ENCODE measurements around the gene ZDHHC11. TPM values are rescaled to one million over a fixed set of nuclear protein-coding genes. Genes with fewer than 3 reads are reported as not detected.

ZDHHC11 gene
- total RNA-seq, 1 experiment from 2014 or later = 3.6 TPM

DNA sequence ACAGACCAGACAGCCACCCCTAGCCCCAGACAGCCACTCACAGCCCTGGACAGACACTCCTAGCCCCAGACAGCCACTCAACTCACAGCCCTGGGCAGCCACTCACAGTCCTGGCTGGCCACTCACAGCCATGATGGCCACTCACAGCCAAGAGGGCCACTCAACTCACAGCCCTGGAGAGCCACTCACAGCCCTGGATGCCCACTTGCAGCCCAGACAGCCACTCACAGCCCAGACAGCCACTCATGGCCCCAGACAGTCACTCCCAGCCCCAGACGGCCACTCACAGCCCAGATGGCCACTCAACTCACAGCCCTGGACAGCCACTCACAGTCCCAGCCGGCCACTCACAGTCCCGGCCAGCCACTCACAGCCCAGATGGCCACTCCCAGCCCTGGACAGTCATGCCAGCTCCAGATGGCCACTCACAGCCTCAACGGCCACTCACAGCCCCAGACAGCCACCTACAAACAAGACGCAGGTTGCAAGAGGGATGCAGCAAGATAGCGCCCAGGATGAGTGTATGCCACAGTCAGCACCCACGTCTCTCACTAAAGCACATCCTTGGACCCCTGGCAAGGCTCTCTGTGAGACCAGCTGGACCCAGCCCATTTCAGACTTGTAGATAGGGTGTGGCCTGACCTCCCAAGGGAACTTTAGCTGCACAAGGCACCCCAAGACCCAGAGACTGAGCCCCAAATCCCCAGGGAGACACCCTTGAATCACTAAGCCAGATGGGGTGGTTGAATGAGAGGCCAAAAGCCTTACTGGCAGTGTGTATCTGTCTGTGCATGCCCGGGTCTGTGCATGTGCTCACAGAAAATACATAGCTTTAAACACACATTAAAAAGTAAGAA lies 88.7 kb downstream of the ZDHHC11 start:
- Mint-ChIP-seq H3K36me3 (ENCODE audit: insufficient read depth, unreplicated experiment) (no peaks in the 10 kb centered on the region), H3K27me3 (ENCODE audit: insufficient read depth, unreplicated experiment) (peaks cover 4% of the 10 kb centered on the region), H3K9me3 (ENCODE audit: unreplicated experiment) (no peaks in the 10 kb centered on the region), H3K4me3 (ENCODE audit: unreplicated experiment) (no peak overlapping the region), H3K27ac (ENCODE audit: unreplicated experiment) (no peak overlapping the region), H3K4me1 (ENCODE audit: low read depth, unreplicated experiment) (peaks cover 10% of the 10 kb centered on the region)
- no peaks in the 10 kb centered on the region for H3K36me3 ChIP-seq (ENCODE audit: control insufficient read depth, insufficient read depth, low read length)
- no peak for DNase-seq
- H3K4me3 ChIP-seq (ENCODE audit: low read depth, low read length) = no peak overlapping the region
- peaks cover 6% of the 10 kb centered on the region; the same call in 1 of the 2 replicates for H3K4me1 ChIP-seq
- H3K9me3 ChIP-seq = peaks cover 5% of the 10 kb centered on the region; the same call in 1 of the 2 replicates
- intact Hi-C loops (cut with micrococcal nuclease; ENCODE audit: unreplicated experiment) = no loop called here
- ChIA-PET POLR2A (no interaction called here), CTCF (no interaction called here)
- BruUV-seq (replicated peaks) = no TSS peak
- TF ChIP-seq, protein P1, sequence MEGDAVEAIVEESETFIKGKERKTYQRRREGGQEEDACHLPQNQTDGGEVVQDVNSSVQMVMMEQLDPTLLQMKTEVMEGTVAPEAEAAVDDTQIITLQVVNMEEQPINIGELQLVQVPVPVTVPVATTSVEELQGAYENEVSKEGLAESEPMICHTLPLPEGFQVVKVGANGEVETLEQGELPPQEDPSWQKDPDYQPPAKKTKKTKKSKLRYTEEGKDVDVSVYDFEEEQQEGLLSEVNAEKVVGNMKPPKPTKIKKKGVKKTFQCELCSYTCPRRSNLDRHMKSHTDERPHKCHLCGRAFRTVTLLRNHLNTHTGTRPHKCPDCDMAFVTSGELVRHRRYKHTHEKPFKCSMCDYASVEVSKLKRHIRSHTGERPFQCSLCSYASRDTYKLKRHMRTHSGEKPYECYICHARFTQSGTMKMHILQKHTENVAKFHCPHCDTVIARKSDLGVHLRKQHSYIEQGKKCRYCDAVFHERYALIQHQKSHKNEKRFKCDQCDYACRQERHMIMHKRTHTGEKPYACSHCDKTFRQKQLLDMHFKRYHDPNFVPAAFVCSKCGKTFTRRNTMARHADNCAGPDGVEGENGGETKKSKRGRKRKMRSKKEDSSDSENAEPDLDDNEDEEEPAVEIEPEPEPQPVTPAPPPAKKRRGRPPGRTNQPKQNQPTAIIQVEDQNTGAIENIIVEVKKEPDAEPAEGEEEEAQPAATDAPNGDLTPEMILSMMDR (IDR thresholded peaks at IDR 0.05; ENCODE audit: insufficient read depth in 1 of 2, low read depth in 1 of 2, low read length in 1 of 2, severe bottlenecking in 1 of 2, unreplicated experiment in 1 of 2) = no peak
- H3K27me3 ChIP-seq (replicated peaks; ENCODE audit: control insufficient read depth, insufficient read depth, low read length) = no peaks in the 10 kb centered on the region

GRCh38 chr5:761059-761771 lies 89.6 kb downstream of the ZDHHC11 start:
- Mint-ChIP-seq H3K4me1 (ENCODE audit: low read depth, unreplicated experiment) (peaks cover 10% of the 10 kb centered on the region), H3K9me3 (ENCODE audit: unreplicated experiment) (no peaks in the 10 kb centered on the region), H3K36me3 (ENCODE audit: insufficient read depth, unreplicated experiment) (no peaks in the 10 kb centered on the region), H3K27me3 (ENCODE audit: insufficient read depth, unreplicated experiment) (peaks cover 4% of the 10 kb centered on the region), H3K4me3 (ENCODE audit: unreplicated experiment) (no peak overlapping the region), H3K27ac (ENCODE audit: unreplicated experiment) (no peak overlapping the region)
- DNase-seq = peak in 1 of 2 experiments; percentile 37
- Histone ChIP-seq H3K27me3 (replicated peaks; ENCODE audit: control insufficient read depth, insufficient read depth, low read length) (no peaks in the 10 kb centered on the region), H3K36me3 (ENCODE audit: control insufficient read depth, insufficient read depth, low read length) (no peaks in the 10 kb centered on the region), H3K9me3 (peaks cover 4% of the 10 kb centered on the region; the same call in 1 of the 2 replicates), H3K4me3 (ENCODE audit: low read depth, low read length) (no peak overlapping the region), H3K4me1 (peaks cover 6% of the 10 kb centered on the region; the same call in 1 of the 2 replicates)
- BruUV-seq (replicated peaks) = no TSS peak
- TF ChIP-seq, protein P1 (IDR thresholded peaks at IDR 0.05; ENCODE audit: insufficient read depth in 1 of 2, low read depth in 1 of 2, low read length in 1 of 2, severe bottlenecking in 1 of 2, unreplicated experiment in 1 of 2) = no peak
- ChIA-PET CTCF (no interaction called here), POLR2A (no interaction called here)
- intact Hi-C loops (cut with micrococcal nuclease; ENCODE audit: unreplicated experiment) = no loop called here

DNA sequence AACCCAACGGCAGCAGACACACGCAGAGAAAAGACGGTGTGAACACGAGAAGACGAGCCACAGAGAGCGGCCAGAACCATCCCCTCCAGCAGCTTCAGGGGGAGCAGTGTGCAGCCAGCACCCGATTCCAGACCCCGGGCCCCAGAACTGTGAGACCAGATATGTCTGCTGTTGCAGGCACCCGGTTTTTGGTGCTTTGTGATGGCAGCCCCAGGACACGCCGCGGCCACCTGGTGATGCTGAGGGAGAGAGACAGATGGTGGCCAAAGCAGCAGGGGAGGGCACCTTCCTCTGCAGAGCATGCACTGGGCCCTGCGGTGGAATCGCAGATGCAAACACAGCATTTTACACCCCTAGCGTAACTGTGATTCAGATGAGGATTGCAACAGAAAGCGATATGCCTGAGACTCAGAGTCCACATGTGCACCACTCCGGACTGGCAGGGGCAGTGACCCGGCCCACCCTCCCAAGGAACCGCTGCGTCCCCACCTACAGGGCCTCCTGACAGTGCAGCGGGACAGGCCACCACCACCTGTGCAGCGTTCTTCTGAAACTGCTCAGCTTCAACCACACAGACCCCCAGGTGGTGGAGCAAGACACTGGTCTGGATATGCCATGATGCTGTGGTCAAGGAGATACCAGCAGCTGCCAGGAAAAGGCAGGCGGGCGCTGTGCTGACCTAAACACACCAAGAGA lies 90.3 kb downstream of the ZDHHC11 start:
- Mint-ChIP-seq H3K4me1 (ENCODE audit: low read depth, unreplicated experiment) (peaks cover 10% of the 10 kb centered on the region), H3K27ac (ENCODE audit: unreplicated experiment) (peak overlapping the region; percentile 90), H3K9me3 (ENCODE audit: unreplicated experiment) (no peaks in the 10 kb centered on the region), H3K27me3 (ENCODE audit: insufficient read depth, unreplicated experiment) (peaks cover 4% of the 10 kb centered on the region), H3K4me3 (ENCODE audit: unreplicated experiment) (no peak overlapping the region), H3K36me3 (ENCODE audit: insufficient read depth, unreplicated experiment) (no peaks in the 10 kb centered on the region)
- TF ChIP-seq, protein P1 (IDR thresholded peaks at IDR 0.05; ENCODE audit: insufficient read depth in 1 of 2, low read depth in 1 of 2, low read length in 1 of 2, severe bottlenecking in 1 of 2, unreplicated experiment in 1 of 2) = no peak
- no TSS peak for BruUV-seq (replicated peaks)
- no peak overlapping the region for H3K4me3 ChIP-seq (ENCODE audit: low read depth, low read length)
- CTCF ChIA-PET = no interaction called here
- no peaks in the 10 kb centered on the region for H3K36me3 ChIP-seq (ENCODE audit: control insufficient read depth, insufficient read depth, low read length)
- peaks cover 6% of the 10 kb centered on the region; the same call in 1 of the 2 replicates for H3K4me1 ChIP-seq
- intact Hi-C loops (cut with micrococcal nuclease; ENCODE audit: unreplicated experiment) = no loop called here
- POLR2A ChIA-PET = no interaction called here
- H3K27me3 ChIP-seq (replicated peaks; ENCODE audit: control insufficient read depth, insufficient read depth, low read length) = no peaks in the 10 kb centered on the region
- no peaks in the 10 kb centered on the region for H3K9me3 ChIP-seq
- peak in 1 of 2 experiments; percentile 26 for DNase-seq
